ENCODE measurements around the gene C11orf52. TPM values are rescaled to one million over a fixed set of nuclear protein-coding genes. Genes with fewer than 3 reads are reported as not detected.

The C11orf52 gene
- total RNA-seq, 2 experiments from 2014 or later: 0.27 TPM; not detected in 1

- ChIA-PET CTCF (interaction anchor here (1.5 kb wide), 1 partner anchor 13 kb away, joined by 4 read pairs; no protein-coding TSS in a partner anchor), POLR2A (no interaction called here)
- no peak overlapping the region for H3K4me3 Mint-ChIP-seq
- peaks cover 7% of the 10 kb centered on the region for H3K4me1 Mint-ChIP-seq
- H3K36me3 Mint-ChIP-seq (ENCODE audit: low read depth): peaks cover 2% of the 10 kb centered on the region
- H3K9me3 Mint-ChIP-seq: no peaks in the 10 kb centered on the region
- H3K27me3 Mint-ChIP-seq: peaks cover 19% of the 10 kb centered on the region
- H3K27ac Mint-ChIP-seq: no peak overlapping the region
- DNase-seq: no peak
Measured at GRCh38 chr11:111974446-111974845, 55.7 kb downstream of the C11orf52 start.

- POLR2A ChIA-PET: no interaction called here
- H3K9me3 Mint-ChIP-seq: no peaks in the 10 kb centered on the region
Measured at GRCh38 chr11:111975076-111975806, 56.5 kb downstream of the C11orf52 start.

GRCh38 chr11:111976119-111976766 lies 57.5 kb downstream of the C11orf52 start:
- peak overlapping the region; percentile 39 for H3K4me3 Mint-ChIP-seq
- H3K4me1 Mint-ChIP-seq: peaks cover 7% of the 10 kb centered on the region
- H3K36me3 Mint-ChIP-seq (ENCODE audit: low read depth): no peaks in the 10 kb centered on the region
- CTCF ChIA-PET: interaction anchor here (1.0 kb wide), 1 partner anchor 106 kb away, joined by 4 read pairs; no protein-coding TSS in a partner anchor
- POLR2A ChIA-PET: no interaction called here
- DNase-seq: no peak
- peaks cover 19% of the 10 kb centered on the region for H3K27me3 Mint-ChIP-seq
- H3K9me3 Mint-ChIP-seq: no peaks in the 10 kb centered on the region
- H3K27ac Mint-ChIP-seq: no peak overlapping the region

More at GRCh38 chr11:111975076-111975806, 56.5 kb downstream of the C11orf52 start:
- H3K4me1 Mint-ChIP-seq: peaks cover 7% of the 10 kb centered on the region
- H3K27me3 Mint-ChIP-seq: peaks cover 19% of the 10 kb centered on the region
- peaks cover under 1% of the 10 kb centered on the region for H3K36me3 Mint-ChIP-seq (ENCODE audit: low read depth)
- CTCF ChIA-PET: interaction anchor here (1.5 kb wide), 1 partner anchor 12 kb away, joined by 4 read pairs; no protein-coding TSS in a partner anchor
- no peak overlapping the region for H3K27ac Mint-ChIP-seq
- DNase-seq: no peak
- H3K4me3 Mint-ChIP-seq: no peak overlapping the region

Other genes with a start within 250 kb of the C11orf52 start
- 10 to 100 TPM; 44.7 to 50.2 TPM for gene PPP2R1B, start 152.5 kb upstream of the C11orf52 start, total RNA-seq
- gene ALG9, start 47.3 kb upstream of the C11orf52 start, total RNA-seq: 10 to 100 TPM; 22.9 to 31.7 TPM
- gene FDXACB1, start 39.7 kb upstream of the C11orf52 start, total RNA-seq: 1 to 10 TPM; 4.2 to 5.1 TPM
- 10 to 100 TPM; 18.3 to 26.5 TPM for gene CFAP68, start 39.4 kb upstream of the C11orf52 start, total RNA-seq
- not detected for gene CRYAB, start 7.1 kb upstream of the C11orf52 start, total RNA-seq
- not detected for gene HSPB2, start 6.2 kb upstream of the C11orf52 start, total RNA-seq
- gene DIXDC1, start 18.4 kb downstream of the C11orf52 start, total RNA-seq: 1 to 10 TPM; 3.1 to 4.1 TPM
- 10 to 100 TPM; 27.7 to 31.6 TPM for gene DLAT, start 106.5 kb downstream of the C11orf52 start, total RNA-seq
- gene PIH1D2, start 155.1 kb downstream of the C11orf52 start, total RNA-seq: under 1 TPM in 1 of 2 experiments, not detected in 1; 0.27 TPM
- gene NKAPD1, start 155.4 kb downstream of the C11orf52 start, total RNA-seq: 10 to 100 TPM; 25.3 to 25.6 TPM
- gene TIMM8B, start 167.8 kb downstream of the C11orf52 start, total RNA-seq: 10 to 100 TPM; 46.4 to 51.4 TPM
- gene SDHD, start 168.0 kb downstream of the C11orf52 start, total RNA-seq: 10 to 100 TPM; 87.6 to 97.1 TPM
- under 1 TPM in 1 of 2 experiments, not detected in 1; 0.17 TPM for gene IL18, start 245.2 kb downstream of the C11orf52 start, total RNA-seq
- under 1 TPM; 0.20 to 0.35 TPM for gene TEX12, start 248.5 kb downstream of the C11orf52 start, total RNA-seq

All from activated CD4-positive, alpha-beta T cell treated with anti-CD3 and anti-CD28 coated beads, Interleukin-2, amount 10 ng/mL, durations not matched to agents 7 days and 5 days (primary cell).